ENCODE results near the gene SLC8A3.

The SLC8A3 gene

DNA sequence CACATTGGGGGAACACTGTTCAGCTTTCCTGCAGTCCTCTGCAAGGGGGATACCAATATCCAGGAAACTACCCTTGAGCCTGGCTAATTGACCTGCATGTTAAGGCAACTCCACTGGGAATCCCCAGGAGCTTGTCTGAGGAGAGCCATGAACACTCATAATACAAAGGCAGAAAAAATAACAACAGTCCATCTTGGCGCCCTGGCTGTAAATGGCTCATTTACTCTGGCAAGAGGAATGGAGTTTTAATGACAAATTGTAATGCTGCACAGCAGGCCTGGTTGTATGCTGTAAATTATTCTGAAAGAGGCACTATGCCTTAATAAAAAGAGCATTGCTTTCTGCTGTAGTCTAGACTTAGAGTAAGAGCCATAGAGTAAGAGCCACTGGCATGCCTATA lies 58.3 kb downstream of the SLC8A3 start:
- Histone ChIP-seq H3K4me3 (no peak overlapping the region), H3K27ac (no peak overlapping the region)

DNA sequence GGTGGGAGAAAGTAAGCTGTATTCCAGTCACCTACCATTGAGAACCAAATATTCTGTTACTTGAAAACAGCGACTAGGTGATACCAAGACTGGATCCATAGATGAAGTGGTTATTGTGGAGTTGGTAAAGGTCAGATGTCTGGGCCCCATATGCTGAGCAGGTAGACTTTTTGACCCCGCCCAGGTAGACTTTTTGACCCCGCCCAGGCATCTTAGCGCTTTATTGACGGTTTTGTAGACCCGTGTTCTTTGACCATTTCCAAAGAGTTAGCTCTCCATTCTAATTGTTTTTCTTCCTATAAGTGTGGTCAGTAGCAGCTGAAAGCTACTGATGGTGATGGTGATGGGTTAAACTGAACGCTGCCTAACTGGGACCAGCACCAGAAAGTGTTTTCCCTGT lies 61.6 kb downstream of the SLC8A3 start:
- H3K4me3 ChIP-seq = no peak overlapping the region
- no peak overlapping the region for H3K27ac ChIP-seq

DNA sequence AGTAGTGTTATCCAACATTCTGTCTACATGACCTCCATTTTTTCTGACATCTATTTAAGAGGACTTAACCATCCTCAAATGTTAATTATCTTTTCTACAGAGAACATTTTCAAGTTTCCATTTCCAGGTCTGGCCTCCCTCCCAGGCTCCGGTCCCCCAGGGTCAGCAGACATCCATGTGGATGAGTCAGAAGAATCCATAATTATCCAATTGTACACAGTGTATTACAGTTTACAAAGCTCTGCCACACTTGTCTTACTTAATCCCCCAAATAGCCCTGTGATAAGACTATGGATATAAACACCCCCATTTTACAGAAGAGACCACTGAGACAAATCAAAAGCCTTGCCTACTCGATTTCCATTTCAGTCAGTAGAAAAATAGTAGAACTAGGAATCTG lies 65.0 kb downstream of the SLC8A3 start:
- Histone ChIP-seq H3K27ac (no peak overlapping the region), H3K4me3 (no peak overlapping the region)

DNA sequence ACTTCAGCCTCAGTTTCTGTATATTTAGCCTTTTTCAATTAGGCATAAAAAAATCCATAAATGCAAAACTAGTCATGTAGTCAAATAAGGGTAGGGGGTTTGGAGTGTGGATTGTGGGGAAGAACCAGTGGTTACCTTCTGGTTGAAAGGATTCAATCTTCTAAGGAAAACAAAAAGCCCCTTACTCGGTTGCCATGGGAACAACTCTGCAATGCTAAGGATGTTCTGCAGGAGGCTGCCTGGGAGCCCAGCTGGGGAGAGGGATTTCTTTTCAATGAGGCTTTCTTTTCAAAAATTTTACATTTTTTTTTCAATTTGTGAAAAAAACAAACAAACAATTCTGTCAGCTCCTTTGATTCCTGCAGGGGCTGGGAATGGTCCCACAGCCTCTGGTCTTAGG lies 67.2 kb downstream of the SLC8A3 start:
- no peak overlapping the region for H3K27ac ChIP-seq
- no peak overlapping the region for H3K4me3 ChIP-seq

DNA sequence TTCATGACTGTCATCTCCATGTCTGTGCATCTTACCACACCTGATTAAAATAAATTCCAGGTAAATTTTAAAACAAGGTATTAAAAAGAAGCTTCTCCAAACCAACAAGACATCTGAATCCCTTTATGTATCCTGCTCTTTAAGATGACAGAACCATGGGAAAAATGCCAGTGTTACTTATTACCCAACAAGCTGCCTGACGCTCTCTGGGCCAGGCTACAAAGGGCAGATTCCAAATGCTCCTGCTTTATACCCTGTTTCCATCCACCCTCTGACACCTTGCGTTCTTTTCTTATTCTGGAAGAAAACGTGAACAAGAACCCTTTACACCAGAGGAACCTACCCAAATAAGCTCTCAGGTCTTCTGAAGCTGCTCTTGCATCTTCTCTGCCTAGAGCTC lies 70.7 kb downstream of the SLC8A3 start:
- Histone ChIP-seq H3K27ac (no peak overlapping the region), H3K4me3 (no peak overlapping the region)

DNA sequence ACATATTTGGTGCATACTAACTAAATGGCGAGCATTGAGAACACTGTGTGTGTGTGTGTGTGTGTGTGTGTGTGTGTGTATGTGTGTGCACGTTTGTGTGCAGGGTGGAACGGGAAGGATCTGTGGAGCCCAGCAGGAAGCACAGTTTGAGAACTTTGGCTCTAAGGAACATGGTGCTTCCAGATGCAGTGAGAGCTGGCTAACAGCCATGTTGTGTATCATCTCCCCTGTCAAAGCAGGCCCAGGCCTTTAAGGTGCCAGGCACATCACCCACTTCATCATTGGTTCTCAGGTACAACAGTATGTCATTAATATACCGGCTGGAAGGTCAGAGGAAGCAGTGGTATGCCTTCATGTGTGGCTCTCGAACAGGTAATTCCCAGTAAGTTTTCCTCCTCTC lies 72.5 kb downstream of the SLC8A3 start:
- H3K27ac ChIP-seq = no peak overlapping the region

DNA sequence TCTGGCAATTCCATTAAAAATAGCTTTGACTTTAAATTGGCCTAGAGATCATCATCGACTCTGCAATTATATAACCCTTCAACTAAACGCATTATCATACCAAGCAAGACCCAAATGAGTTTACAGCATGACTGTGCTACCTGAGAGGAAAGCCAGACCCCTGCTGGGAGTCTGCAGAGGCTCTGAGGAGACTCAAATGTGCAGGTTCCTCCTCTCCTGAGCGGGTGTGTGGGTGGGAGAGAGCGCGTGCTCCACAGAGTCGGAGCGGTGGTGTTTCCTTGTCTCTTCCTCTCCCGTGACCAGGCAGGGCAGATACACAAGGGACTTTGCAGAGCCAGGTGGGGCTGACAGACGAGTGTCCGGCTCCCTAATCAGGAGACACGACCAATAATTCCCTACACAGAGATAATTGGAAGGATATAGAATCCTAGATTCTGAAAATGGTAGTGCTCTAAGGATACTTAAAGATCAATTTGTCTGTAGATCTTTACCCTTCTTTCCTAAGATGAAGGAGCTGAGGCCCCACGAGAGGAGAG lies 74.1 kb downstream of the SLC8A3 start:
- no peak overlapping the region for H3K27ac ChIP-seq
- no peak overlapping the region for H3K4me3 ChIP-seq

More for the DNA sequence above, 72.5 kb downstream of the SLC8A3 start:
- no peak overlapping the region for H3K4me3 ChIP-seq

DNA sequence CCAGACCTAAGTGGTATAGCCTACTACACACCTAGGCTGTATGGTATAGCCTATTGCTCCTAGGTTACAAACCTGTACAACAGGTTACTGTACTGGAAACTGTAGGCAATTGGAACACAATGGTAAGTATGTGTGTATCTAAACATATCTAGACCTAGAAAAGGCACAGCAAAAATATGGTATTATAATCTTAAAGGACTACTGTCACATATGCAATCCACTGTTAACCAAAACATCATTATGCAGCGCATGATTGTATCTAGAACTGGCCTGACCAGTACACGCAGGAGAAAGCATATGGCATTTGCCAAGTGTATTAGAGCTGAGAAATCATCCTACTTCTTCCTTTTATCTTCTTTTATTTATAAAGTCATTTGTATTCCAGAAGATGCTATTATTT lies 75.5 kb downstream of the SLC8A3 start:
- no peak overlapping the region for H3K4me3 ChIP-seq
- H3K27ac ChIP-seq = no peak overlapping the region

DNA sequence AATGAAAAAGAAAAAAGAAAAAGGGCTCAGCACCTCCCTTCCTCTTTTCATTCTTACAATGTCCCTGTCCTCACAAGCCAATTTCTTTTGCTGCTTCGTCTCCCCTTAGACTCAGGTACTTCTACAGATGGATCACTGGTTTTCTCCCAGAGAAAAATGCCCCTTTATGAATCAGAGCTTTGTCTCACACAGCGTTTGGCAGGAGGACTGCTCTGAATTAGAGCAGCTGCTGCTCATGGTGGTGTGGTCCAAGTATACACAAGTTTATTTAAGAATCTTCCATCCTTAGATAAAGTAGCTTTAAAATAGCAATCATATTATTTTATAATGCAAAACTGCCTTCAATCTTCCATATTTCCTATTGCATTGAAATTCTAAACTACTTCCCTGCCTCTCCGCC lies 80.3 kb downstream of the SLC8A3 start:
- H3K4me3 ChIP-seq = no peak overlapping the region
- H3K27ac ChIP-seq = no peak overlapping the region

DNA sequence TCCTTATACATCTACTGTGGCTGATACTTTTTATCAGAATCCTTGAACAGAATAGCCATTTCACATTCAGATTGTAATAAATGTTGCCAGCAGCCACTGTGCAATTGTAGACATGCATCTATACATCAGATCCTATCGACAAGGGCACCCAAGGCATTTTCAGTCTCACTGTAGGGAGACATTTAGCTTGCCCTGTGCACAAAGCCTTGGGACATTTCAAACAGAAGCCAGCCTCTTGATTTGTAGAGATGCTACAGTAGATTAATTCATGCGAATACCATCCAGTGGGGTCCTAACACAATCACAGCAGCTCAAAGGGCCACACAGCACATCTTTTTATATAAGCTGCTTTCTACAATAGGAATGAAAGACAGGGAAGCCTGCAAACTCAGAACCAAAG lies 81.4 kb downstream of the SLC8A3 start:
- no peak overlapping the region for H3K4me3 ChIP-seq

DNA sequence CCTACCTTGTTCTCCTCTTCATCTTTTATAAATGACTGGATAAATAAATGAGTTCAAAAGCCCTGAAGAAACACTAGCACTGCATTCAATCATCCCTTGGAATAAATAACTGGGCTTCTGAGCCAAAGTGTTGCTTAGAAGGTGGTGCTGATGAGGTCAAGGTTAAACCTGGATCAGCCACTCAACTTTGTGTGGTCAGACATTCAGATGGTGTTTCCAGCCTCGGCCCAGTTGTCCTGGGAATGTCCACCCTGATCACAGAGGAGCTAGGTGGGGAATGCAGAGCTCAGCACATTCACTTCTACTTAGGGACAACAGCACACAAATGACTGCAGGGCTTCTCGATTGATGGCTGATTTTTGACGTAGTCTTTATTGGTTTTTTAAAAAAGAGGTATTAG lies 88.7 kb downstream of the SLC8A3 start:
- Histone ChIP-seq H3K4me3 (no peak overlapping the region), H3K27ac (no peak overlapping the region)

More for the DNA sequence above, 81.4 kb downstream of the SLC8A3 start:
- no peak overlapping the region for H3K27ac ChIP-seq

DNA sequence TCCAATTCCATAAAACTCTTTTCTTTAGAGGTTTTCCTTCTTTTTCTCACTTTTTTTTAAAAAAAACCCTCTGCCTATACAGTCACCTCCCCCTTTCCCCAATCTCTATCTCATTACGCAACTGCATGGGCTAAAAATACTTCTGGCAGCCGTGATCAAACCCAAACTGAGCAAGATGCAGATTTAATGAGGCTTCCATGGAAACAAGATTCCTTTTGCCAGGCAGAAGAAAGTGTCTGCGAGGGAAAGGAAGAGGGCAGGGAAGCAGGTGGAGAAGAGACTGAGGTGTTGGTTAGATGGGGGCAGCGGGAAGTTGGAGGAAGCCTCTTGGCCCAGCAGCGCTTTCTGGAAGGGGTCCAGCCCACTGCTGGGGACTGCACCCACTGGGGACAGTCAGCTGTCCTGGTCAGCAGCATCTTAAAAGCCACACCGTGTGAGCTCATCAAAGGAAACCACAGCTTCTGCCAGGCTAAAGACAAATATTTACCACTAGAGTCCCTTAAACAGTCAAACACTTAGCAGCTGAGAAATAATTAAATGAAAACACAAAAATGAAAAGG lies 90.4 kb downstream of the SLC8A3 start:
- Histone ChIP-seq H3K27ac (no peak overlapping the region), H3K4me3 (no peak overlapping the region)

DNA sequence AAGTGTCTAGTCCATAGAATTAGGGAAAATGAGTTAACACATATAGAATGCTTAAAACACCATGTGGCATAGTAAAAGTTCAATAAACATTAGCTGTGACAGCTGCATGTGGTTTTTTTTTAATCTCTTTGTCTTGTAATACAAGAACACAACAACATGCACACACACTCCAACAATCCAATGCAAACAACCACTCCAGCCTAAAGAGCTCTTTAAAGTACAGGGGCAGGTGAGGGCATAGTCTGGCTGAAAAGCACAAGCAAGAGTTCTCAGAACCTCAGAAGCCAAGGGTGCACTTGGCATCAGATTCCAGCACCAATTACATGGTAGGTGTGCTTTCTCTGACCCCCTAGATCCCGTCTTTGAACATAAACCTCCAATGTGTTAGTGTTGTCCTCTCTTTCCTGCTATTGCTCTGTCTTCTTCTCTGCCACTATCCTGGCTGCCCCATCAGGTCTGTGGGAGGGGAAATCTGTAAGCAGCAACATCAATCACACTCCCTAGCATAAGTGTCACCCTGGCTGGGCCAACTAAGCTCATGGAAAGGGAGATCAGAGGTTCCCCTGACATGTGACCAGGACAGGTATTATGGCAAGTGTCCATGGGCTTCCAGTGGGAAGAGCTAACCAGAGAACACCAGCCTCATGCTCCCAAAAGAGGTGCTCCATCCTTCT lies 91.0 kb downstream of the SLC8A3 start:
- Histone ChIP-seq H3K27ac (no peak overlapping the region), H3K4me3 (no peak overlapping the region)

DNA sequence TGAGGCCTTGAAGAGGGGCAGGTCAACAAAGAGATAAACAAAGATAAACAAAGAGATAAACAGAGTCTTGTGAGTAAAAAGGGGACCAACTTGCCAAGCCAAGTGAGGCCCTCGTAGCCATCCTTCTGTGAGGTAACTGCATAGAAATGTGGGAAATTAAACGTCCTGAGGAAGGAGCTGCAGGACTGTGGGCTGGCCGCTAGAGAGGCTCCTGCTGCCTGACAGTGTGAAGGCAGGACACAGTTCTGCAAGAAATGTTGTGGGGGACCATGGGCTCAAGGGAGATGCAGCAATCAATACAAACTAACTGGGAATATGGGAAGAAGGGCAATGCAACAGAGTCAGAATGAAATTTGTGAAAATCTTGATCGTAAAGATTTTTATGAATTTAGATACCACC lies 91.9 kb downstream of the SLC8A3 start:
- Histone ChIP-seq H3K4me3 (no peak overlapping the region), H3K27ac (no peak overlapping the region)

DNA sequence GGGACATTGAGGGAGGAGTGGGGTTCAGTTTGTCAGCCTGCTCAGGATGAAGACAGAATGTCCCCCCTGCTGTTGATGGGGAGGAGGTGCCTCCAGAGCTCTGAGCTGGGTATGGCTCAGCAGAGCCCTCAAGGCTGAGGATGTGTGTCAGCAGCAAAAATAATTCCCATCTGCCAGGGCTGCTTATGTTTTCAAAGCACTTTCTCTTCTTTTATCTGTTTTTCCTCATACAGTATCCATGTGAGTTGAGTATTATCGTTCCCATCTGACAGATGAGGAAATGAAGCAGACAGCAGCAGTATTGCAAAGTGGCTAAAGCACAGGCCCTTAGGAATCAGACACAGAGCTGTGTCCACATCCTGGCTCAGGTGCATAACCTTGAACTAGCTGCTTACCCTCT lies 94.1 kb downstream of the SLC8A3 start:
- H3K4me3 ChIP-seq = no peak overlapping the region
- H3K27ac ChIP-seq = no peak overlapping the region

DNA sequence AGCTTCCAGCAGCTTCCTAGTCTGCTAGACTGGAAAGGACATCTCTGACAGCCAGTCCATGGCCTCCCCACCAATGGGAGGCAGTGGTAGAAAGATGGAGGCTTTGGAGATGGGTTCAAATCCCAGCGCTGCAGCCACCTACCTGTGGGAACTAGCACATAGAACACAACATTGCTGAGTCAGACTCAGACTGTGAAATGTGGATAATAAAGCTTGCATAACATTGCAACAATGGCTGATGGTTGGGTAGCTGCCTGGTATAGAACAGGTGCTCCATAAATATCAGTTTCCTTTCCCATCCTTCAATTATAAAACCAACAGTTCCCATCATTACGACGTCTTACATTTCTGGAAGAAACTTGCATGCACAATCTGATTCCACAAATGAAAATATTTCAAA lies 94.6 kb downstream of the SLC8A3 start:
- Histone ChIP-seq H3K27ac (no peak overlapping the region), H3K4me3 (no peak overlapping the region)

DNA sequence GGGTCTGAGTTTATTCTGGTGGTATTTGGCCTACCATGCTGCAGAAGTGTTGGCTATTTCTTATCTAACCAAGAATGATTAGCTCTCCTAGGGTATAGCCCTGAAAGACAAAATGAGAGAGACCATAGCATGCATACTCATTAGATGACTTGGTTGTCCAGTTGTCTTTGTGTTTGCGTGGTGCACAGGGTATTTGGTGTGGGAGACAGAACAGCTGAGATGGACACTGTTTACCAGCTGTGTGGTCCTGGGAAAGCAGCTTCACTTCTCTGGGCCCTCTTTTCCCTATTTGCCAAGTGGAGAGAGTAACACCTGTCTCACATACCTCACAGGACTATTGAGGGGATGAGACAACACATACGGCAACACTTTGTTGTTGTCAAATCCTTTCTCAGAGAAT lies 95.6 kb downstream of the SLC8A3 start:
- no peak overlapping the region for H3K27ac ChIP-seq
- H3K4me3 ChIP-seq = no peak overlapping the region

DNA sequence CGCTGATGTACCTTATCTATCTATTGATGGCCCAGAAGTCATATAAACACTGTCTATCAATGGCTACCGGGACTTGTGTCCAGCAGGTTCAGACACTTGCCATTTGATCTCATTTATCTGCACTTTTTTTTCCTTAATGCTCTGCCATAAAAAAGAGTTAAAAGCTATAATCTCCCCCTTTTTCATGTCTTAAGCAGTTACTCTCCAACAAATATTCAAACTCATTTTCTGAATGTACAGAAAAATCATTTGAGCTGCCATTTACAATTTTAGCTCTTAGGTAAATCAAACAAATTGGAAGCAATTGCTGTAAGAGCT lies 101.4 kb downstream of the SLC8A3 start:
- Histone ChIP-seq H3K4me3 (no peak overlapping the region), H3K27ac (no peak overlapping the region)

DNA sequence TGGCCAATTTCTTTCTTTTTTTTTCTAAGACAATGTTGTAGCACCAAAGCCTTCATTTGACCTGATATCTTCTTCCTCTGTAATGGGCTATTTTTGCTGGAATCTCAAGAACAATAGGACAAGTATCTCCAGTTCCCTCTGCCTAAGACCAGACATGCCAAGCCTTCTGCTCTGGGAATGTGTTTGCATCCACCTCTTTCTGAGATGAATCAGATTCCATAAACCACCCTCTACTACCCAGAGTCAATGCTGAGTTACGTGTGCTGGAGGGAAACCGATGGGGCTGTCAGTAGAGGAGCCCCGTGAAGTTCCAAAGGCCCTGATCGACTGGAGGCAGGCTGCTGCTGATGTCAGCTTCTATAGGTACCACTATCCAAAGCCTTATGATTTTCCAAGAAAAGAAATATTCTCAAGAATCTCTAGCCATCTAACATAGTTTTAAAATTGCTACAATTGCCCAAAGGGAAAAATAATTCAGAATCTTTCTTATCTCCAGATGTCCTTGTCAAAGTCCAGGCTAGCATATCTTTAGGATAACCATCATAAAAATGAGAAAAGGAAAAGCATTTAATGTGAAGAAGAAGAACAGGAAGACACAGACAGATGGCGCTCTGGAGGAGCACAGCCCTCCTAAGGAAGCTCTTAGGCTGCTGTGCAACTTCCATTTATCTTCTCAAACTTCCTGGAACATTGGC lies 101.9 kb downstream of the SLC8A3 start:
- no peak overlapping the region for H3K4me3 ChIP-seq
- no peak overlapping the region for H3K27ac ChIP-seq

DNA sequence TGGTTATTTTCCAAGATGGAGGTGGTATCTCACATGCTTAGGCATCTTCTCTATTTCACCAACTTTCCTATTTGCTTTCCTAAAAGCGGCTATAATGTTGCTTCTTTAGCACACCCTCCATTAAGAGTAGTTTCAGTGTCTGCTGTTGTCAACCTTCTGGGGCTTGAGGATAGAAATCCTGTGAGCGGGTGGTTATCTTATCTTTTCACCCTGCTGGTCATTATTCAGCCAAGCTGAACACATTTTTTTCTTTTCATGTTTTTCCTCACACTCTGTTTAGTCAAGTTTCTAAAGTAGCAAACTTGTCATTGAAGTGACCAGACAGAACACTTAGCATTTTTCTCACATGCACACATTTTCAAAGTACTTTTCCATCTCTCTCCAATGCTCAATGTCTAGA lies 104.5 kb downstream of the SLC8A3 start:
- Histone ChIP-seq H3K27ac (no peak overlapping the region), H3K4me3 (no peak overlapping the region)

DNA sequence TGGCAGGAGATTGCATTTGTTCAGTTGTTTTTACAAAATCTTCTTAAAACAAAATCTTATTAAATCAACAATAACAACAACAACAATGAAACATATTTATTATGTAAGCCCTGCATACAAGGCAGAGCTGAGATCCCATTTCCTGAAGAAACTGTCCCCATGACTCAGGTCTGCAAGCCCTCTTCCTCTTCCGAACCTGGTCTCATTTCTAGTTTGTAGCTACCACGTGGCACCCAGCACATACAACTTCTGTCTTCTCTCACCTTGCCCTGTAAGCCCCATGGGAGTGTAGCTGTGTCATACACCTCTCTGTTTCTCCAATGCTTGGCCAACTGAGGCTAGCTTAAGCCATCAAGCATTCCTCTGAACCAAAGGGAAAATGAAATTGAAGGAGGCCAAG lies 106.4 kb downstream of the SLC8A3 start:
- no peak overlapping the region for H3K27ac ChIP-seq

More for the DNA sequence above, 106.4 kb downstream of the SLC8A3 start:
- no peak overlapping the region for H3K4me3 ChIP-seq

All from skin epidermis (tissue), 12 donors.